HCT116 (cell line): ENCODE measurements around the gene CCDC127.

Experiments
- CTCF ChIP-seq, 3 experiments: fragments of 200-600 bp in 1 of 3; sonication (generic) in 1 of 3; IDR thresholded peaks in 2 of 3; conservative IDR thresholded peaks in 1 of 3; 2 replicates each; pipeline ENCODE4 v1.5.1; 2012 to 2017; ENCODE audit warnings: low read depth in 2 of 3, low read length in 2 of 3, antibody characterized with exemption in 1 of 3, borderline replicate concordance in 1 of 3, control low read depth in 1 of 3, mild to moderate bottlenecking in 1 of 3, mixed read lengths in 1 of 3, mixed run types in 1 of 3, moderate library complexity in 1 of 3; ENCODE audit not compliant: insufficient read depth in 1 of 3
- EZH2phosphoT487 ChIP-seq: fragments of 200-600 bp; IDR thresholded peaks from 2 replicates; pipeline ENCODE4 v1.6.1; 2018; ENCODE audit warnings: antibody characterized with exemption, borderline replicate concordance
- FOSL1 ChIP-seq: IDR thresholded peaks from 2 replicates; pipeline ENCODE4 v1.6.1; 2012; ENCODE audit warnings: low read depth
- MAX ChIP-seq: IDR thresholded peaks from 2 replicates; pipeline ENCODE4 v1.6.1; 2012
- POLR2AphosphoS5 ChIP-seq: IDR thresholded peaks from 2 replicates; pipeline ENCODE4 v1.6.1; 2011; ENCODE audit warnings: mild to moderate bottlenecking, low read depth, low read length, moderate library complexity
- RAD21 ChIP-seq: IDR thresholded peaks from 2 replicates; pipeline ENCODE4 v1.6.1; 2012; ENCODE audit warnings: low read depth, mild to moderate bottlenecking
- ZBTB33 ChIP-seq: IDR thresholded peaks from 2 replicates; pipeline ENCODE4 v1.6.1; 2011; ENCODE audit warnings: mild to moderate bottlenecking, low read length, moderate library complexity; ENCODE audit not compliant: insufficient replicate concordance; ENCODE audit errors: extremely low read depth
- ZNF274 ChIP-seq: fragments of 200-500 bp; sonication (Bioruptor generic); IDR thresholded peaks from 2 replicates; pipeline ENCODE4 v1.6.1; 2014; ENCODE audit warnings: mild to moderate bottlenecking, low read depth, low read length, inconsistent platforms

GRCh38 chr5:218457-219291, 721 bp upstream of the CCDC127 start:
- no peak for TF ChIP-seq ZNF274
- TF ChIP-seq RAD21, result no peak
- no peak for TF ChIP-seq MAX
- TF ChIP-seq CTCF (IDR thresholded peaks at IDR 0.05 in 2 of 3, conservative IDR thresholded peaks at IDR 0.05 in 1 of 3; ENCODE audit: borderline replicate concordance in 1 of 3, insufficient read depth in 1 of 3, low read depth in 2 of 3, low read length in 2 of 3), result no peak
- no peak for TF ChIP-seq POLR2AphosphoS5
- no peak for TF ChIP-seq ZBTB33
- TF ChIP-seq EZH2phosphoT487, result no peak
- TF ChIP-seq FOSL1, result no peak
